ENCODE measurements around the gene ETHE1.

DNA sequence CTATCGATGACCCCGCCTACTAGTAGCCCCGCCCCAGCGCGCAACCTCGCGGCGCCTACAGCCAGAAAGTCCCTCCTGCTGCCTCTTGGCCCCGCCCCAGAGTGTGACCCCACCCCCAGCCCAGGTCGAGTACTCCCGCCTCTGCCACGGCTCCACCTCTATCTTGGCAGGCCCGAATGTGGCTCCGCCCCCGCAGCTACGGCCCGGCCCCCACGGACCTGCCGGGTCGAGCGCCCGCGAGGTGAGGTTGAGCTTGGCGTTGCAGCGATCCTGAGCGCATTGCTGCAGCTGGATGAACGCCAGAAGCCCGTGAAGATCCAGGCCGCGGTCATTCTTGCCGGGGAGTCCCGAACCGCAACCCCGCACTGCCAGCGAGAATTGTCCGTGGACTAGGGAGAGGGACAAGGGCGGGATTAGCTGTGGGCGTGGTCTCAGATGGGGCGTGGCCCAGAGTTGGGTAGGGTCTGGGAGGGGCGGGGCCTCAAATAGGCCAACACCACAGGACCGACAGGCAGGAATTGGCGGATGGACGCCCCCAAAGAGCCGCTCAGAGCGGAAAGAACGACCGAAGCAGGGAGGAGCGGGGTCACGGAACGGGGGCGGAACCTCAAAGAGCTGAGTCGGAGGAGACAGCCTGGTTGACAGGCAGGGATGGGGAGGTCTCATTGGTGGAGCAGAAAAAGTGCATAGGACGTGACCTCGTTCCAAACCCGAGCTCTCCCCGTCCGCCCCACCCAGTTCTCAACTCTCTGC, 63.4 kb downstream of the ETHE1 start:
- TF ChIP-seq EP300 (IDR thresholded peaks at IDR 0.05) (no peak), POLR2A (IDR thresholded peaks at IDR 0.05) (peak in 1 of 2 donors; percentile 33), POLR2AphosphoS5 (IDR thresholded peaks at IDR 0.05) (peak; percentile 7)
- TF ChIP-seq, protein P1, sequence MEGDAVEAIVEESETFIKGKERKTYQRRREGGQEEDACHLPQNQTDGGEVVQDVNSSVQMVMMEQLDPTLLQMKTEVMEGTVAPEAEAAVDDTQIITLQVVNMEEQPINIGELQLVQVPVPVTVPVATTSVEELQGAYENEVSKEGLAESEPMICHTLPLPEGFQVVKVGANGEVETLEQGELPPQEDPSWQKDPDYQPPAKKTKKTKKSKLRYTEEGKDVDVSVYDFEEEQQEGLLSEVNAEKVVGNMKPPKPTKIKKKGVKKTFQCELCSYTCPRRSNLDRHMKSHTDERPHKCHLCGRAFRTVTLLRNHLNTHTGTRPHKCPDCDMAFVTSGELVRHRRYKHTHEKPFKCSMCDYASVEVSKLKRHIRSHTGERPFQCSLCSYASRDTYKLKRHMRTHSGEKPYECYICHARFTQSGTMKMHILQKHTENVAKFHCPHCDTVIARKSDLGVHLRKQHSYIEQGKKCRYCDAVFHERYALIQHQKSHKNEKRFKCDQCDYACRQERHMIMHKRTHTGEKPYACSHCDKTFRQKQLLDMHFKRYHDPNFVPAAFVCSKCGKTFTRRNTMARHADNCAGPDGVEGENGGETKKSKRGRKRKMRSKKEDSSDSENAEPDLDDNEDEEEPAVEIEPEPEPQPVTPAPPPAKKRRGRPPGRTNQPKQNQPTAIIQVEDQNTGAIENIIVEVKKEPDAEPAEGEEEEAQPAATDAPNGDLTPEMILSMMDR (IDR thresholded peaks at IDR 0.05): peak in 1 of 4 experiments; percentile 8
